Activated CD8-positive, alpha-beta T cell treated with anti-CD3 and anti-CD28 coated beads for 36 hours (primary cell): Measurements from ENCODE around the gene POLR1E. TPM values are rescaled to one million over a fixed set of nuclear protein-coding genes. Genes with fewer than 3 reads are reported as not detected.

Source experiments
- ATAC-seq: fragments of 200-7000 bp; cut with Tn5 transposase; one replicate; pipeline ENCODE4 v1.10.0; 2021; ENCODE audit warnings: mild to moderate bottlenecking, moderate library complexity
- CTCF ChIA-PET: fragments of 350-600 bp; sonication (Branson Sonifier 250); formaldehyde crosslinking; loops from one replicate; lab custom pipeline; 2021; ENCODE audit warnings: antibody characterized with exemption; lab: Charles Lee
- POLR2A ChIA-PET: fragments of 350-600 bp; sonication (Branson Sonifier 250); formaldehyde crosslinking; loops from one replicate; lab custom pipeline; 2021; ENCODE audit warnings: antibody characterized with exemption; lab: Charles Lee
- DNase-seq: peaks from one replicate; pipeline ENCODE4 v3.0.0-alpha.2; 2020
- H3K27ac Mint-ChIP-seq: one replicate; pipeline ENCODE4 v1.8.0; 2021; ENCODE audit warnings: mild to moderate bottlenecking, mixed read lengths
- H3K27me3 Mint-ChIP-seq: one replicate; pipeline ENCODE4 v1.8.0; 2021; ENCODE audit warnings: mixed read lengths
- H3K36me3 Mint-ChIP-seq: one replicate; pipeline ENCODE4 v1.8.0; 2021; ENCODE audit warnings: low read depth, mixed read lengths
- H3K4me1 Mint-ChIP-seq: one replicate; pipeline ENCODE4 v1.8.0; 2021; ENCODE audit warnings: low read depth, mixed read lengths
- H3K4me3 Mint-ChIP-seq: one replicate; pipeline ENCODE4 v1.8.0; 2021; ENCODE audit warnings: mild to moderate bottlenecking, moderate library complexity, mixed read lengths
- H3K9me3 Mint-ChIP-seq: one replicate; pipeline ENCODE4 v1.8.0; 2021; ENCODE audit warnings: mixed read lengths
- intact Hi-C: fragments of 100-400 bp; cut with micrococcal nuclease; formaldehyde crosslinking; loops from one replicate; pipeline ENCODE4 v1.10.0; 2022
- total RNA-seq, 2 experiments: library from RNA; stranded (reverse); gene quantifications; one replicate each; pipeline ENCODE4 v1.2.3, GENCODE V29; 2021
- TF ChIP-seq, protein P1 (sequence below): fragments of 200-600 bp; IDR thresholded peaks from one replicate; pipeline ENCODE4 v1.8.0; 2022; ENCODE audit warnings: antibody characterized with exemption, mild to moderate bottlenecking

Gene POLR1E
- total RNA-seq, 2 experiments from 2014 or later, result 66.9 to 70.5 TPM

DNA sequence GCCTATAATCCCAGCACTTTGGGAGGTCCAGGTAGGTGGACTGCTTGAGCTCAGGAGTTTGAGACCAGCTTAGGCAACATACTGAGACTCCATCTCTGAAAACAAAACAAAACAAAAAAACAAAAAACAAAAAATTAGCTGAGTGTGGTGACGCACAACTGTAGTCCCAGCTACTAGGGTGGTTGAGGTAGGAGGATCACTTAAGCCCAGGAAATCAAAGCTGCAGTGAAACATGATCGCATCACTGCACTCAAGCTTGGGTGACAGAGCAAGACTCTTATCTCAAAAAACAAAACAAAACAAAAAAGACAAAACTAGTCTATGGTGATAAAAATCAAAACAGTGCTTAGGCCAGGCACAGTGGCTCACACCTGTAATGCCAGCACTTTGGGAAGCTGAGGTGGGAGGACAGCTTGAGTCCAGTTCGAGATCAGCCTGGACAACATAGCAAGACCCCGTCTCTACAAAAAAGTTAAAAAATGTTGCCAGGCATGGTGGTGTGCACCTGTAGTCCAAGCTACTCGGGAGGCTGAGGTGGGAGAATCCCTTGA, 61.7 kb downstream of the POLR1E start:
- TF ChIP-seq, protein P1, sequence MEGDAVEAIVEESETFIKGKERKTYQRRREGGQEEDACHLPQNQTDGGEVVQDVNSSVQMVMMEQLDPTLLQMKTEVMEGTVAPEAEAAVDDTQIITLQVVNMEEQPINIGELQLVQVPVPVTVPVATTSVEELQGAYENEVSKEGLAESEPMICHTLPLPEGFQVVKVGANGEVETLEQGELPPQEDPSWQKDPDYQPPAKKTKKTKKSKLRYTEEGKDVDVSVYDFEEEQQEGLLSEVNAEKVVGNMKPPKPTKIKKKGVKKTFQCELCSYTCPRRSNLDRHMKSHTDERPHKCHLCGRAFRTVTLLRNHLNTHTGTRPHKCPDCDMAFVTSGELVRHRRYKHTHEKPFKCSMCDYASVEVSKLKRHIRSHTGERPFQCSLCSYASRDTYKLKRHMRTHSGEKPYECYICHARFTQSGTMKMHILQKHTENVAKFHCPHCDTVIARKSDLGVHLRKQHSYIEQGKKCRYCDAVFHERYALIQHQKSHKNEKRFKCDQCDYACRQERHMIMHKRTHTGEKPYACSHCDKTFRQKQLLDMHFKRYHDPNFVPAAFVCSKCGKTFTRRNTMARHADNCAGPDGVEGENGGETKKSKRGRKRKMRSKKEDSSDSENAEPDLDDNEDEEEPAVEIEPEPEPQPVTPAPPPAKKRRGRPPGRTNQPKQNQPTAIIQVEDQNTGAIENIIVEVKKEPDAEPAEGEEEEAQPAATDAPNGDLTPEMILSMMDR, result no peak
- no peaks in the 10 kb centered on the region for H3K4me1 Mint-ChIP-seq
- no peaks in the 10 kb centered on the region for H3K9me3 Mint-ChIP-seq
- no peak overlapping the region for H3K4me3 Mint-ChIP-seq
- H3K27ac Mint-ChIP-seq, result no peak overlapping the region
- intact Hi-C loops, result no loop called here
- CTCF ChIA-PET, result no interaction called here
- POLR2A ChIA-PET, result interaction anchor here (1.2 kb wide), 1 partner anchor 45 kb away, joined by 3 read pairs; the partner anchor contains the start of gene TOMM5
- H3K27me3 Mint-ChIP-seq, result no peaks in the 10 kb centered on the region
- H3K36me3 Mint-ChIP-seq, result no peaks in the 10 kb centered on the region
- no peak for DNase-seq
- ATAC-seq, result no peak

- DNase-seq, result no peak
- no peak overlapping the region for H3K4me3 Mint-ChIP-seq
- intact Hi-C loops, result no loop called here
- TF ChIP-seq, protein P1, result no peak
- no peaks in the 10 kb centered on the region for H3K9me3 Mint-ChIP-seq
- H3K36me3 Mint-ChIP-seq, result no peaks in the 10 kb centered on the region
- CTCF ChIA-PET, result no interaction called here
- ATAC-seq, result no peak
- POLR2A ChIA-PET, result no interaction called here
- no peaks in the 10 kb centered on the region for H3K4me1 Mint-ChIP-seq
- H3K27me3 Mint-ChIP-seq, result no peaks in the 10 kb centered on the region
- H3K27ac Mint-ChIP-seq, result no peak overlapping the region
Observed at GRCh38 chr9:37549527-37549926, 63.8 kb downstream of the POLR1E start.

DNA sequence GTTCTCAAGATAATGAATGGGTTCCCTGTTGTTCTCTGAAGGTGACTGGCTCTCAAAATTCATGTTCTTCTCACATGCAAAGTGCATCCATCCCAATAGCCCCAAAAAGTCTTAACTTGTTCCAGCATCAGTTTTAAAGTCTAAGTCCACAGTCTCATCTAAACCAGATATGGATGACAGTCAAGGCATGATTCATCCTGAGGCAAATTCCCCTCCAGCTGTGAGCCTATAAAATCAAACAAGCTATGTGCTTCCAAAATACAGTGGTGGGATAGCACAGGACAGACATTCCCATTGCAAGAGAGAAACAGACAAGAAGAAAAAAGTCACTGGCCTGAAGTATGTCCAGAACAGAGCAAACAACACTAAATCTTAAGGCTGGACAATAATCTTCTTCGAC, 65.0 kb downstream of the POLR1E start:
- ATAC-seq, result no peak
- no peaks in the 10 kb centered on the region for H3K4me1 Mint-ChIP-seq
- CTCF ChIA-PET, result no interaction called here

GRCh38 chr9:37551468-37551867, 65.7 kb downstream of the POLR1E start:
- Mint-ChIP-seq H3K27me3 (no peaks in the 10 kb centered on the region), H3K36me3 (no peaks in the 10 kb centered on the region), H3K9me3 (no peaks in the 10 kb centered on the region), H3K4me3 (no peak overlapping the region), H3K4me1 (no peaks in the 10 kb centered on the region), H3K27ac (no peak overlapping the region)
- CTCF ChIA-PET, result no interaction called here
- POLR2A ChIA-PET, result no interaction called here
- DNase-seq (no peak), ATAC-seq (no peak)
- TF ChIP-seq, protein P1, result no peak
- intact Hi-C loops, result no loop called here

More for the DNA sequence above, 65.0 kb downstream of the POLR1E start:
- TF ChIP-seq, protein P1, result no peak
- no peak for DNase-seq
- Mint-ChIP-seq H3K4me3 (no peak overlapping the region), H3K9me3 (no peaks in the 10 kb centered on the region), H3K27ac (no peak overlapping the region), H3K36me3 (no peaks in the 10 kb centered on the region), H3K27me3 (no peaks in the 10 kb centered on the region)
- POLR2A ChIA-PET, result no interaction called here
- intact Hi-C loops, result no loop called here

DNA sequence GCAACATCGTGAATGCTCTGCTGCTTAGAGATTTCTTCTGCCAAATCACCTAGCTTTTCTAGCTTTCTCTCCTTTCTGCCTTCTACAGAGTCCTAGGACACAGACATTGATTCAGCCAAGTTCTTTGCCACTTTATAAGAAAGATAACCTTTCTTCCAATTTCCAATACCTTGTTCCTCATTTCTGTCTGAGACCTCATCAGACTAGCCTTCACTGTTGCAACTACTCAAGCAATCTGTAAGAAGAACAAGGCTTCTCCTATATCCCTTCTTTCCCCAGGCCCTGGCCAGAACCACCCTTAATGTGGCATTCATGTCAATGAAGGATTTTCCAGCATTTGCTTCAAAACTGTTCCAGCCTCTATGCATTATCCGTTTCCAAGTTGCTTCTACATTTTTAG, 66.1 kb downstream of the POLR1E start:
- intact Hi-C loops, result no loop called here
- DNase-seq (no peak), ATAC-seq (no peak)
- Mint-ChIP-seq H3K36me3 (no peaks in the 10 kb centered on the region), H3K9me3 (no peaks in the 10 kb centered on the region), H3K27ac (no peak overlapping the region), H3K27me3 (no peaks in the 10 kb centered on the region), H3K4me3 (no peak overlapping the region), H3K4me1 (no peaks in the 10 kb centered on the region)
- ChIA-PET POLR2A (no interaction called here), CTCF (no interaction called here)
- TF ChIP-seq, protein P1, result no peak

Other genes with a start within 250 kb of the POLR1E start
- 10 to 100 TPM; 62.8 to 64.6 TPM for gene GRHPR, start 63.3 kb upstream of the POLR1E start, total RNA-seq
- gene ZBTB5, start 20.5 kb upstream of the POLR1E start, total RNA-seq, result 1 to 10 TPM; 8.6 to 8.8 TPM
- 1 to 10 TPM; 2.5 to 3.6 TPM for gene FBXO10, start 90.4 kb downstream of the POLR1E start, total RNA-seq
- gene TOMM5, start 106.6 kb downstream of the POLR1E start, total RNA-seq, result 100 to 1,000 TPM; 156 to 168 TPM
- gene FRMPD1, start 165.0 kb downstream of the POLR1E start, total RNA-seq, result not detected